ENCODE results near the gene KEAP1.
"Not testable (repeated sequence)": the region's sequence is repeated elsewhere in the genome, so short reads cannot be mapped to it uniquely, and the experiment has no call there.

The KEAP1 gene

DNA sequence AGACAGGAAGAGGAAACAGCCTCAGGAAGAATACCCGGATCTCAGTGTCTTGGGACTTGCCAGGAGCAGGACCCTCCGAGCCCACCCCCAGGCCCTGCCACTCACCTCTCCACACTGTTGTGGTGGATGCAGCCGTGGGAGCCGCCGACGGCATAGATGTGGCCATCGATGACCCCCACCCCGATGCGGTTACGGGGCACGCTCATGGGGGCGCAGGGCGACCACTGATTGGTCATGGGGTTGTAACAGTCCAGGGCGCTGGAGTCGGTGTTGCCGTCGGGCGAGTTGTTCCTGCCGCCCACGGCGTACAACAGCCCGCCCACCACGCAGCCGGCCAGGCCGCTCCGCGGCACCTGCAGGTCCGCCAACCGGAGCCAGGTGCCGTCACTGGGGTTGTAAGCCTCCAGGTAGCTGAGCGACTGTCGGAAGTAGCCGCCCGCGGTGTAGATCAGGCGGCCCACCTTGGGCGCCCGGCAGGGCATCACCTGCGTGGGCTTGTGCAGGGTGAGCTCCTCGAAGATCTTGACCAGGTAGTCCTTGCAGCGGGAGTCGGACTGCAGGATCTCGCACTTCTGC is 11.6 kb downstream of the KEAP1 start:
- no peak for DNase-seq

DNA sequence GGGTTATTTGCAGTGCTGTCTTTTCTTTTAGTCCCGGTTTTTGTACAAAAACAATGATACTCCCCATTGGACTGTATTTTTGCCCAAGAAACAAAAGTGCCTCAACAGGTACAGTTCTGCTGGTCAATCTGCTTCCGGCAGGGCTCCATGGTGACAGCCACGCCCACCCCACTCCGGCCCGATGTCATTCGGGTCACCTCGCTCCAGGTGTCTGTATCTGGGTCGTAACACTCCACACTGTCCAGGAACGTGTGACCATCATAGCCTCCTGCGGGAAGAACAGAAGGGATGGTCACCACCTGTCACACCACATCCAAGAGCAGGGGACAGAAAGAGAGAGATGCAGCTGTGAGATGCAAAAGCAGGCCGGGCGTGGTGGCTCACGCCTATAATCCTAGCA is 16.6 kb downstream of the KEAP1 start:
- DNase-seq = no peak

DNA sequence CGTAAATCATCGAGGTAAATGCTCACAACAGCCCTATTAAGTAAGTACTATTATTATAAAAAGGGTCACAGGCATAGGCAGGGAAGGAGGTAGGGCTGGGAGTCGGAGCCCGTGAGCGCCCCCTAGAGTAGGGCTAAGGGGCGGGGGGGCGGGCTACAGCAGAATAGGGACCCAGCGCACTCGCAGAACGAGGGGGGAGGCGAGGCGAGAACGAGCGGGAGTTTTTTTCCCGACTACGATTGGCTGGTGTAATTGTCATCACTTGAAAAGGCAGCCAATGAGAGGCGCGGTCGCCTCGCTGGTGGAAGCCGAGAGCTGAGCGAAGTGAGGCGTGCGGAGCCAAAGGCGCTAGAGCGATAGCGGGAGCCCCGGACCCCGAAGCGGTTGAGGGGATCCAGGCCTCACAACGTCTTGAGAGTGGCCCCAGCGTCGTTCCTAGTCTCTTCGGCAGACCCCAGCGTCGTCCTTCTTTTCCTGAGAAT is 24.2 kb downstream of the KEAP1 start:
- DNase-seq = peak; percentile 85 to 86

DNA sequence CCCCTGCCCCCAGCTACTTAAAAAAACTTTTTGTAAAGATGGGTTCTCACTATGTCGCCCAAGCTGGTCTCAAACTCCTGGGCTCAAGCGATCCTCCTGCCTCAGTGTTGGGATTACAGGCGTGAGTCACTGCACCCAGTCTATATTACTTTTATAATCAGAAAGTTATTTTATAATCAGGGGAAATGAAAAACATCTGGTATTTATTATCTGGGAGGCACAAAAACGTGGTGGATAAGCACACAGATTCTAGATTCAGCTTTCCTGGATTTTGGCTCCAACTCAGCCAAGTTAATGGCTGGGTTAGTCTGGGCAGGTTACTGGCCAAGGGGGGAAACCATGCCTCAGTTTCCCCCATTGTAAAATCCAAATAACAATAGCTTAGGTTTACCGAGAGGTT is 24.7 kb downstream of the KEAP1 start:
- DNase-seq = no peak

DNA sequence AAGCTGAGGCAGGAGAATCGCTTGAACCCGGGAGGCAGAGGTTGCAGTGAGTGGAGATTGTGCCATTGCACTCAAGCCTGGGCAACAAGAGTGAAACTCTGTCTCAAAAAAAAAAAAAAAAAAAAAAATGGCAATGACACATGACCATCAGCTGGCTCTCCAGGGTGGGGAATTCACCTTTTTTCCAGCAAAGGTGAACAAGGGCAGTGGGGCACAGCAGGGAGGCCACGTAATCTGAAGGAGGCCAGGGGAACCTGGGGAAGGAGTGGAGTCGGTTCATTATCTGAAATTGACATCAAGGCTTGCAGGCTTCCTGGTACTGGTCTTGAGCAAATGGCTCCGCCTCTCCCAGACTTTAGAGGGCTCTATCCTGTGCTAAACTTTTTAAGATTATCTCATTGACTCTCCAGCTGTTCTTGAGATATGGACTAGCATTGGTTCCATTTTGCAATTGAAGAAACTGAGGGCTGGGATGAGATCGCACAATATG is 28.1 kb downstream of the KEAP1 start:
- DNase-seq = no peak

DNA sequence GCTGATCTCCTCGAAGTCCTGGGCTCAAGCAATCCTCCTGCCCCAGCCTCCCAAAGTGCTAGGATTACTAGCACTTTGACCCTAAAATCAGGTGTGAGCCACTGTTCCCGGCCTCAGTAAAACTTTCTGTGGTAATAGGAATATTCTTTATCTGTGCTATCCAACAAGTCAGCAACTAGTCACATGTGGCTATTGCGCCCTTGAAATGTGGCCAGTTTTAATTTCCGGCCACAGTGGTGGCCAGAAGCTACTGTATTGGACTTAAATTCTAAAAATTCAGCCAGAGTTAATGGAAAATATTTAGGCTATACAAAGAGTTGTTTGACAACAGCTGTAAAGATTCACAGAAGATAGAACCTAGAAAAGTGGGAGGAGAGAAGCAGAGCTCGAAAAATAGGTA is 30.0 kb downstream of the KEAP1 start:
- DNase-seq = no peak

DNA sequence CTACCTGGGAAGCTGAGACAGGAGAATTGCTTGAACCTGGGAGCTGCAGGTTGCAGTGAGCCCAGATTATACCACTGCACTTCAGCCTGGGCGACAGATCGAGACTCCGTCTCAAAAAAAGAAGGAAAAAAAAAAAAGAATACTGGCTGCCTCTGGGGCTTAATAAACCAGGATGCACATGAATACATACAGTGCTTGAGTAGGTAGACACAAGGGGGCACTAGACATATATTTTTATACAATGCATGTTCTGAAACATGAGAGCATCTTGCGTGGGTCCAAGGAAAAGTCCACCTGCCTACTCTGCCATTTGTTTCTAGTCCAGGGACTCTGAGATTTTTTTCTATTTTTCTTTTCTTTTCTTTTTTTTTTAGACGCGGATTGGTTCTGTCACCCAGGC is 31.2 kb downstream of the KEAP1 start:
- DNase-seq = no peak

DNA sequence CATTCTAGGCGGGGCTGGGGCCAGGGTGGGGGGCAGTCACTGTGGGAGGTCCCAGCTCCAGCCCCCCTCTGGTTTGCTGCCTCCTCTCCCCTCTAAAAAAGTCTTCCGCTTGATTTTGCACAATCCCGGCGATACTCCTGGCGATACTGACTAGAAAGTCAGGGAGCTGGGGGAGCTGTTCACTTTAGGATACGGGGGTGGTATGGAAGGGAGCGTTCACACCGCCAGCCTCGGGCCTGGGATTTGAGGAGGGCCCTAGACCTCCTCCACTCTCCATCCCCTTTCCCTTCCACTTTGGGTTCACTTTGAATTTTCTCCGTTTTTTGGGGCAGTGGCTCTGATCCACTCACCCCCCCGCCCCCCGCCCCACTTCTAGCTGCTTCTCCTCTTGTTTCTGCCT is 35.0 kb downstream of the KEAP1 start:
- no peak for DNase-seq

DNA sequence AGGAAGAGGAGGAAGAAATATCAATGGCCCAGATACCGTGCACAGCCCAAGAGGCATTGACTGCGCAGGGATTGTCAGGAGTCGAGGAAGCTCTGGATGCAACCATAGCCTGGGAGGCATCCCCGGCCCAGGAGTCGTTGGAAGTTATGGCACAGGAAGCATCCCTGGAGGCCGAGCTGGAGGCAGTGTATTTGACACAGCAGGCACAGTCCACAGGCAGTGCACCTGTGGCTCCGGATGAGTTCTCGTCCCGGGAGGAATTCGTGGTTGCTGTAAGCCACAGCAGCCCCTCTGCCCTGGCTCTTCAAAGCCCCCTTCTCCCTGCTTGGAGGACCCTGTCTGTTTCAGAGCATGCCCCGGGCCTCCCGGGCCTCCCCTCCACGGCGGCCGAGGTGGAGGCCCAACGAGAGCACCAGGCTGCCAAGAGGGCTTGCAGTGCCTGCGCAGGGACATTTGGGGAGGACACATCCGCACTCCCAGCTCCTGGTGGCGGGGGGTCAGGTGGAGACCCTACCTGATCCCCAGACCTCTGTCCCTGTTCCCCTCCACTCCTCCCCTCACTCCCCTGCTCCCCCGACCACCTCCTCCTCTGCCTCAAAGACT is 36.0 kb downstream of the KEAP1 start:
- no peak for DNase-seq

DNA sequence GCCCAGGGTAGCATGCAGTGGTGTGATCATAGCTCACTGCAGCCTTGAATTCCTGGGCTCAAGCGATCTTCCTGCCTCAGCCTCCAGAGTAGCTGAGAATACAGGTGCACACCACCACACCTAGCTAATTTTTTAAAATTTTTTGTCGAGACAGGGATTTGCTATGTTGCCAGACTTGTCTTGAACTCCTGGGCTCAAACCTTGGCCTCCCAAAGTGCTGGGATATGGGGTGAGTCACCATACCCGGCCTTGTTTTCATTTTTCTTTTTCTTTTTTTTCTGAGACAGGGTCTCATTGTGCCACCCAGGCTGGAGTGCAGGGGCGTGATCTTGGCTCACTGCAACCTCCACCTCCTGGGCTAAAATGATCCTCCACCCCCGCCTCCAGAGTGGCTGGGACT is 38.7 kb downstream of the KEAP1 start:
- DNase-seq = no peak

DNA sequence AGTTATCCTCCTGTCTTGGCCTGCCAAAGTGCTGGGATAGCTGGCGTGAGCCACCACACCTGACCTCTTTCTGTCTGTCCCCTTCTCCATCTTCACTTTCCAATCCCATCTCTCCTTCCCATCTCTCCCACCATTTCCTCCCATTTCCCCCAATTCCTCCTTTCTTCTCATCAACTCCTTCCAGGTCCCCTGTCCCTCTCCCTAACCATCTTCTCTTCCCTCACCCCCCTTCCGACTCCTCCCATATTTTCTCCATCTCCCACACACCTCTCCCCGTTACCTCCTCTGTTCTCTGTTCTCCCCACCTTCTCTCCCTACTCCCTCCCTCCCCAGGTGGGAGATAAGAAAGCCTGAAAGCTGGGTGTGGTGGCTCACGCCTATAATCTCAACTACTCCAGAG is 40.6 kb downstream of the KEAP1 start:
- DNase-seq = no peak

DNA sequence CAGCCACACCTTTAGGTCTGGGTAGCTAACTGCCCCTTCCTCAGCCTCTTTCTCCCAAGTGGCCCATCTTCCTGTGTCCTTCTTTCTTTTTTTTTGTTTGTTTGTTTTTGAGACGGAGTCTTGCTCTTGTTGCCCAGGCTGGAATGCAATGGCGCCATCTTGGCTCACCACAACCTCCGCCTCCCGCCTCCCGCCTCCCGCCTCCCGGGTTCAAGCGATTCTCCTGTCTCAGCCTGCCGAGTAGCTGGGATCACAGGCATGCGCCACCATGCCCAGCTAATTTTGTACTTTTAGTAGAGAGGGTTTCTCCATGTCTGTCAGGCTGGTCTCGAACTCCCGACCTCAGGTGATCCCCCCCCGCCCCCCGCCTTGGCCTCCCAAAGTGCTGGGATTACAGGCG is 41.1 kb downstream of the KEAP1 start:
- not testable (repeated sequence) for DNase-seq

DNA sequence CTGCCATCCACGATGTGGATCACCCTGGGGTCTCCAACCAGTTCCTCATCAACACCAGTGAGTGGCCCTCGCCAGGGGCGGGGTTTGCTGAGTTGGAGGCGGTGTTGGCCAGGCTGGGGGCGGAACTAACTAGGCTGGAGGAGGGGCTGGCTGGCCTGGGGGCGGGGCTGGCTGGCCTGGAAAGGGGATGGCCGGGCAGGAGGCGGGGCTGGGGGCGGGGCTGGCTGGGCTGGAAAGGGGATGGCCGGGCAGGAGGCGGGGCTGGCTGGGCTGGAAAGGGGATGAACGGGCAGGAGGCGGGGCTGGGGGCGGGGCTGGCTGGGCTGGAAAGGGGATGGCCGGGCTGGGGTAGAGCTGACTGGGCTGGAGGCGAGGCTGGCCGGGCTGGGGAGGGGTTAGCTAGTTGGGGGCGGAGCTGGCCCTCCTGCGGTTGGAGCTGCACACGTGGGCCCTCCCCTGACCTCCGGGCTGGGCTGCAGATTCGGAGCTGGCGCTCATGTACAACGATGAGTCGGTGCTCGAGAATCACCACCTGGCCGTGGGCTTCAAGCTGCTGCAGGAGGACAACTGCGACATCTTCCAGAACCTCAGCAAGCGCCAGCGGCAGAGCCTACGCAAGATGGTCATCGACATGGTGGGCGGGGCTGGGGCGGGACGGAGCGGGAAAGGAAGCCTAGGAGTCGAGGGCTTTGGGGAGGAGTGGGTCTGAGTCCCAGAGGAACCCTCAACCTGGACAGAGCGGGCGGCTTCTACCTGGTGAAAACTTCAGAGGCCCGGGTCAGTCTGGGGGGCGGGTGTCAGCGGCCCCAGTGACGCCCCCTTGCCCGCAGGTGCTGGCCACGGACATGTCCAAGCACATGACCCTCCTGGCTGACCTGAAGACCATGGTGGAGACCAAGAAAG is 41.9 kb downstream of the KEAP1 start:
- no peak for DNase-seq

DNA sequence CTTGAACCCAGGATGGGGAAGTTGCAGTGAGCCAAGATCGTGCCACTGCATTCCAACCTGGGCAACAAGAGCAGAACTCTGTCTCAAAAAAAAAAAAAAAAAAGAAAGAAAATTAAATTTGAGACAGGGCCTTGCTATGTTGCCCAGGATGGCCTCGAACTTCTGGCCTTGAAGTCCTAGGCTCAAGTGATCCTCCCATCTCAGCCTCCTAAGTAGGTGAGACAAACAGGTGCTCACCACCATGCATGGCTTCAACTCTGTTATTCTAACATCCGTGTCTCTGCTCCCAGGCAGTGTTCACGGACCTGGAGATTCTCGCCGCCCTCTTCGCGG is 42.5 kb downstream of the KEAP1 start:
- DNase-seq = no peak

DNA sequence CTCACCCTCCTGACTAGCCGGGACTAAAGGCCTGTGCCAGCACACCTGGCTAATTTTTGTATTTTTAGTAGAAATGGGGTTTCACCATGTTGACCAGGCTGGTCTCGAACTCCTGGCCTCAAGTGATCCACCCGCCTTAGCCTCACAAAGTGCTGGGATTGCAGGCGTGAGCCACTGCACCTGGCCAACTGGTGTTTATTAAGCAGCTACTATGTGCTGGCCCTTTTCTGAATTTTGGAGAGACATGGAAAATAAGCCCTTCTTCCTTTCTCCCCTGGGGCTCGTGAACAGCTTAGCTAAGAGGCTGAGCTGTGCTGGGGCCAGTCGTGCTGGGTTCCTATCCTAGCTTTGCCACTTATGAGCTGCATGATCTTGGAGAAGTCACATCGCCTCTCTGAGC is 44.4 kb downstream of the KEAP1 start:
- not testable (repeated sequence) for DNase-seq

DNA sequence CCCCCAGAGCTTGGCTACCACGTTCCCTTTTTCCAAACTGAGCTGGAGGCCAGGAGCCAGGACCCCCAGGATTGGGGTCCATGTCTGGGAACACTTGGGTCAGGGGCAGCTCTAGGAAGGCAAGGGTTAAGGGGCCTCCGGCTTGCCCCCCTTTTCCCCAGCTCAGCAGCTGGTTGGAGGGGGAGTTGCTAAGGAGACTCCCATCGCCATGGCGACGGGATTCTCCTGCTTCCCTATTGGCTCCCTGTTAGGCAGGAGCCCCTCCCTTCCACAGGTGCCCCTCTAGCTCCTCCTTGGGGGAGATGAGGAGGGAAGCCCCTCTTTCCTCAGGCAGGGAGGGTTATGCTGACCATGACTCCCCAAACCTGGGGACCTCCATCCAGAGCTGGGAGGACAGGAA is 48.9 kb downstream of the KEAP1 start:
- DNase-seq = no peak

DNA sequence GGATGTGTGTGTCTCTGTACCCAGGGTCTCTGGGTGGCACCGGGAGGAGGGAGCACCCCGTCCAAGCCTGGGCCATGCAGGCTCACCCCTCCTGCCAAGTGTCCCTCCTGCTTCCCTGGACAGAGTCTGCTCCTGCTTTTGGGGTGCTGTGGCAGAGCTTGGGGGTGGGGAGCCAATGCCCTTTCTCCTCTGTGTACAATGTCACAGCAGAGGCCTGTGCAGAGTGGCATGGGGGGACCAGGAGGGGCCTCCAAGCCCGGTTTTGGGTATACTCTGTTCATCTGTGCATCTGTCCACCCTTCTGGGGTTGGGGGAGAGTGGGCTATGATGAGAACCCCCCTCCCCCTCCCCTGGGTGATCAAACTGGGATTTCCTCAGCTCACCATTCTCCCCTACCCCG is 49.3 kb downstream of the KEAP1 start:
- DNase-seq = no peak

DNA sequence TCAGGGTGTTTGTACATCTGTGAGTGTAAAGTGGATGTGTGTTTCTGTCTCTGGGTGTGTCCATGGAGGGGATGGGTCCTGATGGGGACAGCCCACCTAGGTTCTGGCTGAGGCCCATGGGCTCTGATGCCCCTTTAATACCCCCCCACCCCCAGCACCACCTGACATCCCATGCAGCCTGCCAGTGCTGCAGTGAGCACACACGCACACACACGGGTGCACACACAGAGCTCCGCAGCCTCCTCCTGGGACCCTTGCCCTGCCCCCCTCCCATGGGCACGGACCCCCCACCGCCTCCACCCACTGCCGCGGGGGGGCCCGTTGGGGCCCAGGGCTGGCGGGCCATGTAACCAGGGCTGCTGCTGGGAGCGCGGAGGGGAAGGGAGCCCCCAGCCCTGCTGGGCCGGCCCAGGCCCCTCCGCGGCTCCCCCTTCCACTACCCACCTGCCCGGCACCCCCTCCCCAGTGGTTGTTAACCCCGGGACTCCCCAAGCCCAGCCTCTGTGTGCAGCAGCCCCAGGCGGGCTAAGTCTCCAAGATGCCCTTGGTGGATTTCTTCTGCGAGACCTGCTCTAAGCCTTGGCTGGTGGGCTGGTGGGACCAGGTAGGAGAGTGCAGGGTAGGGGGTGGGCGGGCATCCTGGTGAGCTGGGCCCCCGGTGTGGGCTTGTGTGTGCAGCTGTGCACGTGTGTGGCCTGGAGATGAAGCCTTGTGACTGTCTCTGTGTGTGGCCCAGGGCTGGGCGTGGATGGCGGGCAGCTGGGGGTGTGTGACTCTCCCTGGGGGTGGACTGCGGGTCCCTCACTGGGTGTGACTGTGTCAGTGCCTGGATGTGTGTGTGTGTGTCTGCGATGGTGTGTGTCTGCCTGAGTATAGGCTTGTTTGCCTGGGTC is 50.2 kb downstream of the KEAP1 start:
- DNase-seq = no peak

DNA sequence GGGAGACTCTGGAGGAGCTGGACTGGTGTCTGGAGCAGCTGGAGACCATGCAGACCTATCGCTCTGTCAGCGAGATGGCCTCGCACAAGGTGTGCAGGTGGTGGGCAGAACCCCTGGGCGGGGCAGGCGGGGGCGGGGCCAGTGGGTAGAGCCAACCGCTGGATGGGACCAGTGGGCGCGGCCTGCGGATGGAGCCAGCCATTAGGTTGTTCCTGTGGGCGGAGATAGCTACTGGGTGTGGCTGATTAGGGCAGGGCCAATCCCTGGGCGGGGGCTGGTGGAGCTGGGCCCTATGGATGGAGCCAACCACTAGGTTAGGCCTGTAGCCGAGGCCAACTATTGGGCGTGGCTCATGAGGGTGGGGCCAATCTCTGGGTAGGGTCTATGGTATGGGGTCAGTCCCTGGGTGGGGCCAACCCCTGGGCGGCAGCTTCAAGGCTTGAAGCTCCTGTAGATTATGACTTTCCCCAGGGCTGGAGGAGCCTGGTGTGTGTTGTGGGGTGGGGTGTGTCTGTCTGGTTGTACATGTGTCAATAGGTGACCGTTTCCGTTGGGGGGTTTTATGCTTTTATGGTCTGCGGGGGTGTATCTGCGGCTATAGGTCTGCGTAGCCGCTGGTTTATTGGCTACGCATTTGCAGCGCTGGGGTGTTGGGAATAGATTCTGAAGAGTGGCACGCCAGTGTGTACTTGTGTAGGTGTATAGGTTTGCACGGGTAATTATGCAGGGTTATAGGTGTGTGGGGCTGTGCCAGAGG is 52.1 kb downstream of the KEAP1 start:
- no peak for DNase-seq

DNA sequence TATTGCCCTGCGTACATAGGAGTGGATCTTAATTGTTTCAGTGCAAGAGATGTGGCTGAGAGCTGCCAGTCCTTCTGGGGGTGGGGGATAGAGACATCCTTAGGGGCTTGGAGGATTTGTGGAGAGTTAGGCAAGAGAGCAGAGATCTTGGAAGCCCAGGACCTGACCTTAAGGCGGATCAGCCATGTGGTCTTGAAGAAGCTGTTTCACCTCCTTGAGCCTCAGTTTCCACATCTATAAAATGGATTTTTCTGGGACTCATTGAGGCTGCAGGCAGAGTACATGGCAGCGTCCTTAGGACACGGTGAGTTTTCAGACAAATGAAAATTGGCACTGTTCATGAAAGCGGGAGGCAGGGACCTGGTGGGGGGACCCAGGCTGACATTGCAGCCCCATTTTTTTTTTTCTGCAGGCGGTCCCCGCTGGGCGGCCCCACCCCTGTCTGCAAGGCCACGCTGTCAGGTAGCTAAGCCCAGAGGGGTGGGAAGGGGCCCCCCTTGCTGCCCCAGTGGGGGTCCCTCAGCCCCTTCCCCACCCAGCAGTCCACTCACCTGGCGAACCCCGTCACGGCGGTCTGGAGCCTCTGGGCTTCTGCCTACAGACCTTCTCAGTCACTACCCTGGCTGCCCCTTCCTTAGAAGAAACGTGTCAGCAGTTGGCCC is 52.8 kb downstream of the KEAP1 start:
- no peak for DNase-seq

DNA sequence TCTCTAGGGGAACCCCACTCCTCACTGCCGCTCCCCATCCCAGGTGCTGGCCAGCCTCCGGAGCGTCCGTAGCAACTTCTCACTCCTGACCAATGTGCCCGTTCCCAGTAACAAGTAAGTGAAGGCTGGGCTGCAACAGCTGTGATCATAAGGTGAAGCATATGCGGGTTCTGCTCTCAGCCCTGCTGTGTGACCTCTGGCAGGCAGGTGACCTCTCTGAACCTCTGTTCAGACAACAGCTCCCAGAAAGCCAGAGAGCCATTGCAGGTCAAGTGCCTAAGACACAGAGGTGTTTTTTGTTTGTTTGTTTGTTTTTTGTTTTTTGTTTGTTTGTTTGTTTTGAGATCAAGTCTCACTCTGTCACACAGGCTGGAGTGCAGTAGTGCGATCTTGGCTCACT is 54.1 kb downstream of the KEAP1 start:
- no peak for DNase-seq

DNA sequence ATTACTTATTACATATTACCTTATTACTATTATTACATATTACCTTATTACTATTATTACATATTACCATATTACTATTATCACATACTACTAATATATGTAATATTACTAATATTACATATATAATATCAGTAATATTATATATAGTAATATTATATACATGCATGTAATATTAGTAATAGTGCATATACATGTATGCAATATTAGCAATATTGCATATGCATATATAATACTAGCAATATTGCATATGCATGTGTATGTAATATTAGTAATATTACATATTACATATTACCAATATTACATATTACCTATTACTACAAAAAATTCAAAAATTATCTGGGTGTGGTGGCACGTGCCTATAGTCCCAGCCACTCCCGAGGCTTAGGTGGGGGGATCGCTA is 60.5 kb downstream of the KEAP1 start:
- no peak for DNase-seq

All from NCI-H1930 (cell line).